B cell (primary cell): ENCODE measurements around the gene ZNF669. TPM values are rescaled to one million over a fixed set of nuclear protein-coding genes. Genes with fewer than 3 reads are reported as not detected.

ENCODE experiments used
- ATAC-seq: fragments of 200-7000 bp; cut with Tn5 transposase; one replicate; pipeline ENCODE4 v1.10.0; 2021; ENCODE audit warnings: low read depth, mild to moderate bottlenecking, moderate number of reproducible peaks, moderate library complexity
- CTCF ChIA-PET: fragments of 350-600 bp; sonication (Branson Sonifier 250); formaldehyde crosslinking; loops from one replicate; lab custom pipeline; 2021; ENCODE audit warnings: antibody characterized with exemption, inconsistent platforms; lab: Charles Lee
- POLR2A ChIA-PET: fragments of 350-600 bp; sonication (Branson Sonifier 250); formaldehyde crosslinking; loops from one replicate; lab custom pipeline; 2021; ENCODE audit warnings: antibody characterized with exemption; lab: Charles Lee
- DNase-seq: peaks from one replicate; pipeline ENCODE4 v3.0.0; 2013
- H2AFZ ChIP-seq: 2 replicates; pipeline ENCODE4 v1.6.1; 2012; ENCODE audit warnings: mild to moderate bottlenecking, low read depth, low read length; ENCODE audit not compliant: insufficient read depth, poor library complexity, severe bottlenecking
- H3K27ac ChIP-seq, 2 donors: 1 replicate in 1 of 2; 2 replicates in 1 of 2; pipeline ENCODE4 v1.5.1; 2012 to 2013; ENCODE audit warnings: low read length in 2 of 2, mild to moderate bottlenecking in 2 of 2, moderate library complexity in 1 of 2
- H3K27me3 ChIP-seq, 4 experiments: fragments of 200-600 bp in 1 of 4; sonication (generic) in 1 of 4; replicated peaks in 1 of 4; 1 replicate in 2 of 4; 2 replicates in 2 of 4; pipeline versions ENCODE4 v1.6.1 to v1.7.0; 2013 to 2016; ENCODE audit warnings: low read length in 3 of 4, mild to moderate bottlenecking in 2 of 4, mixed read lengths in 1 of 4, moderate library complexity in 1 of 4; ENCODE audit not compliant: insufficient read depth in 4 of 4, control insufficient read depth in 3 of 4; ENCODE audit errors: control extremely low read depth in 1 of 4
- H3K36me3 ChIP-seq, 2 experiments: replicated peaks in 1 of 2; 1 replicate in 1 of 2; 2 replicates in 1 of 2; pipeline versions ENCODE4 v1.6.1 to v1.7.1; 2013; ENCODE audit warnings: low read length in 1 of 2; ENCODE audit not compliant: insufficient read depth in 2 of 2, control insufficient read depth in 1 of 2; ENCODE audit errors: control extremely low read depth in 1 of 2, extremely low read depth in 1 of 2
- H3K4me1 ChIP-seq, 2 donors: fragments of 200-600 bp in 1 of 2; sonication (generic) in 1 of 2; 1 replicate in 1 of 2; 2 replicates in 1 of 2; pipeline versions ENCODE4 v1.5.1 to v1.6.1; 2013 to 2017; ENCODE audit warnings: low read length in 2 of 2; ENCODE audit not compliant: control insufficient read depth in 2 of 2, insufficient read depth in 2 of 2
- H3K4me2 ChIP-seq: replicated peaks from 2 replicates; pipeline ENCODE3; 2012; ENCODE audit warnings: mild to moderate bottlenecking, low read depth, low read length; ENCODE audit not compliant: poor library complexity, severe bottlenecking
- H3K4me3 ChIP-seq, 5 experiments: fragments of 200-600 bp in 1 of 5; sonication (generic) in 1 of 5; 1 replicate in 3 of 5; 2 replicates in 2 of 5; pipeline versions ENCODE4 v1.5.1 to v1.7.0; 2011 to 2016; ENCODE audit warnings: low read length in 4 of 5, mild to moderate bottlenecking in 4 of 5, low read depth in 2 of 5, control low read depth in 1 of 5, moderate library complexity in 1 of 5; ENCODE audit not compliant: insufficient read depth in 1 of 5; ENCODE audit errors: control extremely low read depth in 1 of 5, extremely low read depth in 1 of 5
- H3K79me2 ChIP-seq: fragments of 200-600 bp; sonication (generic); one replicate; pipeline ENCODE4 v1.6.0; 2016; ENCODE audit warnings: low read length; ENCODE audit not compliant: control insufficient read depth, insufficient read depth
- H3K9ac ChIP-seq: fragments of 200-600 bp; sonication (generic); 2 replicates; pipeline ENCODE4 v1.6.1; 2017; ENCODE audit warnings: mild to moderate bottlenecking, low read length, moderate library complexity
- H3K9me3 ChIP-seq, 3 donors: one replicate each; pipeline versions ENCODE4 v1.6.1 to v1.7.1; 2013; ENCODE audit warnings: low read length in 2 of 3; ENCODE audit not compliant: control insufficient read depth in 2 of 3, insufficient read depth in 1 of 3; ENCODE audit errors: control extremely low read depth in 1 of 3
- H4K20me1 ChIP-seq: 2 replicates; pipeline ENCODE4 v1.6.0; 2012; ENCODE audit warnings: mild to moderate bottlenecking, low read length; ENCODE audit not compliant: insufficient read depth, control insufficient read depth, poor library complexity, severe bottlenecking
- H3K27ac Mint-ChIP-seq: one replicate; pipeline ENCODE4 v1.8.0; 2021; ENCODE audit warnings: mixed read lengths
- H3K27me3 Mint-ChIP-seq: one replicate; pipeline ENCODE4 v1.8.0; 2021; ENCODE audit warnings: mixed read lengths
- H3K4me1 Mint-ChIP-seq: one replicate; pipeline ENCODE4 v1.8.0; 2021; ENCODE audit warnings: mixed read lengths
- H3K4me3 Mint-ChIP-seq: one replicate; pipeline ENCODE4 v1.8.0; 2021; ENCODE audit warnings: mixed read lengths
- H3K9me3 Mint-ChIP-seq: one replicate; pipeline ENCODE4 v1.8.0; 2022; ENCODE audit warnings: mixed read lengths; ENCODE audit not compliant: insufficient read depth
- EZH2 ChIP-seq: IDR thresholded peaks from 2 replicates; pipeline ENCODE4 v1.6.1; 2012; ENCODE audit warnings: borderline replicate concordance, low read depth, mild to moderate bottlenecking, moderate library complexity, low read length; ENCODE audit not compliant: insufficient read depth, poor library complexity, severe bottlenecking
- WGBS: methylation state at CpG from one replicate; pipeline ENCODE4 v1.1.5; 2013; ENCODE audit warnings: missing lambda C conversion rate; ENCODE audit not compliant: insufficient coverage; 5-methylcytosine and 5-hydroxymethylcytosine counted together
- intact Hi-C: fragments of 100-400 bp; cut with micrococcal nuclease; formaldehyde crosslinking; loops from one replicate; pipeline ENCODE4 v1.10.0; 2022
- polyA plus RNA-seq: library from polyadenylated mRNA; depleted of rRNA; stranded (reverse); fragments of >200 nt; gene quantifications from 2 replicates; pipeline ENCODE4 v1.2.3, GENCODE V29; 2012
- total RNA-seq, 2 donors: library from RNA; stranded (reverse); fragments of 120-200 nt in 1 of 2; gene quantifications; 1 replicate in 1 of 2; 2 replicates in 1 of 2; pipeline versions ENCODE4 v1.2.3 to v1.2.4, GENCODE V29; 2013 to 2022
- TF ChIP-seq, protein P1 (sequence below): fragments of 200-600 bp; IDR thresholded peaks from one replicate; pipeline ENCODE4 v1.8.0; 2022; ENCODE audit warnings: antibody characterized with exemption, mild to moderate bottlenecking

The ZNF669 gene
- total and polyA plus RNA-seq, 2 donors (not counting 1 experiment from before 2014, with no cell fraction given): 16.3 to 20.8 TPM

DNA sequence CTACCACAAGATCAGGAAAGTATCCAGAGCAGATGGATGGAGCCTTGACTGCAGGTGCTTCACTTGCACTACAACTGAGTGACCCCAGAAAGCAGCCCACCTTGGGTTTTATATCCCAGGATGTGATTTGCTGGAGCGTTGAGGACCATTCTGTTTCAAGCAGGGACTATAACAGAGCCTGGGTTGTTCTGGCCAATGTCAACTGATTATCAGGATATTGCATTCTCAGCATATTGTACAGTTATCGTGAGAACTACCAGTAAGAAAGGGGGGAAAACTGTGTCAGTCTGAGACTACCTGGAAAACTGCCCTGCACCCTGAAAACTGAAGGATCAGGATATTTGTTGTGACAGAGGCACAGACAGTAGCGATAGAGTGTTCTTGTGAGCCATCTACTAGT is 8.0 kb downstream of the ZNF669 start:
- Mint-ChIP-seq H3K9me3 (peaks cover 32% of the 10 kb centered on the region), H3K4me3 (no peak overlapping the region), H3K4me1 (no peaks in the 10 kb centered on the region), H3K27me3 (no peaks in the 10 kb centered on the region), H3K27ac (no peak overlapping the region)
- no peak overlapping the region for H3K4me3 ChIP-seq
- H4K20me1 ChIP-seq: no peaks in the 10 kb centered on the region
- CTCF ChIA-PET: no interaction called here
- H3K4me1 ChIP-seq: no peaks in the 10 kb centered on the region
- H2AFZ ChIP-seq: no peak overlapping the region
- intact Hi-C loops: no loop called here
- H3K4me2 ChIP-seq: no peak overlapping the region
- DNase-seq (no peak), ATAC-seq (no peak)
- WGBS: 100% methylated on average over 3 of the region's 3 CpGs
- POLR2A ChIA-PET: no interaction called here
- H3K9me3 ChIP-seq: peaks cover 9 to 40% (median 37%) of the 10 kb centered on the region in 3 donors
- H3K27ac ChIP-seq: no peak overlapping the region
- peaks cover 10 to 24% of the 10 kb centered on the region in 2 experiments for H3K36me3 ChIP-seq
- no peak for TF ChIP-seq EZH2
- TF ChIP-seq, protein P1, sequence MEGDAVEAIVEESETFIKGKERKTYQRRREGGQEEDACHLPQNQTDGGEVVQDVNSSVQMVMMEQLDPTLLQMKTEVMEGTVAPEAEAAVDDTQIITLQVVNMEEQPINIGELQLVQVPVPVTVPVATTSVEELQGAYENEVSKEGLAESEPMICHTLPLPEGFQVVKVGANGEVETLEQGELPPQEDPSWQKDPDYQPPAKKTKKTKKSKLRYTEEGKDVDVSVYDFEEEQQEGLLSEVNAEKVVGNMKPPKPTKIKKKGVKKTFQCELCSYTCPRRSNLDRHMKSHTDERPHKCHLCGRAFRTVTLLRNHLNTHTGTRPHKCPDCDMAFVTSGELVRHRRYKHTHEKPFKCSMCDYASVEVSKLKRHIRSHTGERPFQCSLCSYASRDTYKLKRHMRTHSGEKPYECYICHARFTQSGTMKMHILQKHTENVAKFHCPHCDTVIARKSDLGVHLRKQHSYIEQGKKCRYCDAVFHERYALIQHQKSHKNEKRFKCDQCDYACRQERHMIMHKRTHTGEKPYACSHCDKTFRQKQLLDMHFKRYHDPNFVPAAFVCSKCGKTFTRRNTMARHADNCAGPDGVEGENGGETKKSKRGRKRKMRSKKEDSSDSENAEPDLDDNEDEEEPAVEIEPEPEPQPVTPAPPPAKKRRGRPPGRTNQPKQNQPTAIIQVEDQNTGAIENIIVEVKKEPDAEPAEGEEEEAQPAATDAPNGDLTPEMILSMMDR: no peak
- H3K9ac ChIP-seq: no peak overlapping the region
- no peaks in the 10 kb centered on the region for H3K27me3 ChIP-seq
- no peaks in the 10 kb centered on the region for H3K79me2 ChIP-seq

DNA sequence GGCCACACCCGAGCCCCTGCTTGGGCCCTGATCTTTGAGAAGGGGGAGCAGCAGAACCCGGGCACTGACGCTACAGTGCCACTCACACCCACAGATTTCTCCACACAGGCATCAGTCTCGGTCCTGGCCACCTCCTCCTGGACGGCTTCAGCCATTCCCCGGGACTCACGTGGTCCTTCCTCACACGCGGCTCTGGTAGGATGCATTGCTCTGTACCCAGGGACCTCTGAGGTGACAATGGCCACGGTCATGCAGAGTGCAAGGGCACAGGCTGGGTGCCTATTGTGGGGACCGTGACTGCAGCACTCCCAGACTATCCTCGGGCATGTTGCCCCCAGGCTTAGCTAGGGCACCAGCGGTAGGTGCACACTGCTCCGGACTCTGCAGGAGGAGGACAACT is 13.7 kb downstream of the ZNF669 start:
- Mint-ChIP-seq H3K27me3 (no peaks in the 10 kb centered on the region), H3K4me1 (no peaks in the 10 kb centered on the region), H3K9me3 (peaks cover 2% of the 10 kb centered on the region), H3K27ac (no peak overlapping the region), H3K4me3 (no peak overlapping the region)
- POLR2A ChIA-PET: no interaction called here
- Histone ChIP-seq H3K9ac (no peak overlapping the region), H3K27me3 (no peaks in the 10 kb centered on the region), H3K9me3 (peaks cover 2 to 13% (median 2%) of the 10 kb centered on the region in 3 donors), H3K27ac (no peak overlapping the region), H3K36me3 (no peaks in the 10 kb centered on the region), H2AFZ (no peak overlapping the region), H3K4me2 (no peak overlapping the region), H3K79me2 (no peaks in the 10 kb centered on the region), H3K4me3 (no peak overlapping the region), H4K20me1 (no peaks in the 10 kb centered on the region), H3K4me1 (no peaks in the 10 kb centered on the region)
- intact Hi-C loops: no loop called here
- CTCF ChIA-PET: no interaction called here
- TF ChIP-seq, protein P1: no peak
- no peak for TF ChIP-seq EZH2
- ATAC-seq (no peak), DNase-seq (no peak)
- WGBS: 91% methylated on average over 14 of the region's 14 CpGs
